GM19438 (cell line): ENCODE measurements around the gene CHST12.
"Not testable (repeated sequence)": the region's sequence is repeated elsewhere in the genome, so short reads cannot be mapped to it uniquely, and the experiment has no call there.

Experiments
- ATAC-seq: cut with Tn5 transposase; IDR thresholded peaks from one replicate; pipeline ENCODE4 v1.9.1; 2021; ENCODE audit warnings: low read depth; ENCODE audit not compliant: unreplicated experiment

The CHST12 gene

GRCh38 chr7:2453849-2454248, 50.4 kb downstream of the CHST12 start:
- ATAC-seq: not testable (repeated sequence)

GRCh38 chr7:2459674-2460073, 56.3 kb downstream of the CHST12 start:
- no peak for ATAC-seq

- ATAC-seq: no peak
These were observed 56.8 kb downstream of the CHST12 start for GRCh38 chr7:2460188-2460587.

GRCh38 chr7:2460641-2461040, 57.2 kb downstream of the CHST12 start:
- no peak for ATAC-seq

GRCh38 chr7:2461268-2462026, 58.0 kb downstream of the CHST12 start:
- no peak for ATAC-seq

GRCh38 chr7:2462731-2463130, 59.3 kb downstream of the CHST12 start:
- ATAC-seq: no peak

- no peak for ATAC-seq
These were observed 62.5 kb downstream of the CHST12 start for GRCh38 chr7:2465928-2466327.

- no peak for ATAC-seq
These were observed 63.3 kb downstream of the CHST12 start for GRCh38 chr7:2466675-2467074.

GRCh38 chr7:2468227-2468626, 64.8 kb downstream of the CHST12 start:
- ATAC-seq: no peak

GRCh38 chr7:2469460-2470203, 66.2 kb downstream of the CHST12 start:
- not testable (repeated sequence) for ATAC-seq

GRCh38 chr7:2470204-2471021, 67.0 kb downstream of the CHST12 start:
- ATAC-seq: no peak

GRCh38 chr7:2471022-2471329, 67.6 kb downstream of the CHST12 start:
- no peak for ATAC-seq

- ATAC-seq: no peak
These were observed 68.0 kb downstream of the CHST12 start for GRCh38 chr7:2471396-2471795.

GRCh38 chr7:2472739-2473138, 69.3 kb downstream of the CHST12 start:
- no peak for ATAC-seq

GRCh38 chr7:2473496-2474180, 70.2 kb downstream of the CHST12 start:
- ATAC-seq: no peak

- ATAC-seq: no peak
These were observed 70.8 kb downstream of the CHST12 start for GRCh38 chr7:2474224-2474623.

GRCh38 chr7:2474813-2475677, 71.6 kb downstream of the CHST12 start:
- no peak for ATAC-seq

- no peak for ATAC-seq
These were observed 72.2 kb downstream of the CHST12 start for GRCh38 chr7:2475678-2476015.

GRCh38 chr7:2476298-2476697, 72.9 kb downstream of the CHST12 start, which contains the start of gene GRIFIN:
GRIFIN (minus strand) TSS chr7:2476398; CDS start chr7:2476383, 15 bp downstream.
- no peak for ATAC-seq
